ENCODE data around the gene EBF3.

Gene EBF3

DNA sequence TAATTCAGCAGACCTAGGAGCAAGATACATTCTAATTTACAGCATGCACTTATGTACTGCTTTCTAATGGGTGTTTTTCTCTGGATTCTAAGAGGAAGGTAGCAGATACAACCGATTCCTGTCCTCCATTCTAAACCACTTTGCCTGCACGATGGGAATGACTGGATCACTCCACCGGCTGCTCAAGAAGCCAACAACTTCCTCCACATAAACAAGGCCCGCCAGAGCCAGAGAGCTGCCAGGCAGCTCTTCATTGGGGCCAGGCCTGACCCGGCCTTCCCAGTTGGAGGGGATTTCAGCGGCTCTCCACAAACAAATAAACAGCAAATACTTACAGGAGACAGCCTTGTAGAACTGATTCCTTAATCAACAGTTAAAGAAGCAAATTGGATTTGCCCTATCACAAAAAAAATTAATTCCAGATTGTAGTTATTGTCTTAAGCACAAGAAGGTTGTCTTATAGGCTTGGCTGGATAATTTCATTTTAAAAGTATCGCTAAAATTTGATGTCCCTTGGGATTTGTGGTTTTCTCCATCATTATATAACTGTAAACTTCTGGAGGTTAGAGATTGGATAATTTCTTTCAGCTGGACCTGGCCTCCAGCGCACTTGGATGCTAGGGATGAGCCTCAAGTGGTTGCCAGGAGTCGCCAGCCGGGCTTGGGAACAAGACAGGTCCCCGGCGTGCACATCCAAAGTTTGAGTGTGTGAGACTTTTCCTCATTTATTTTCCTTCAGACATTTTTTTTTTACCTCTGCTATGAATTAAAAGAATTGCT, 20.9 kb downstream of the EBF3 start:
- DNase-seq: no peak

DNA sequence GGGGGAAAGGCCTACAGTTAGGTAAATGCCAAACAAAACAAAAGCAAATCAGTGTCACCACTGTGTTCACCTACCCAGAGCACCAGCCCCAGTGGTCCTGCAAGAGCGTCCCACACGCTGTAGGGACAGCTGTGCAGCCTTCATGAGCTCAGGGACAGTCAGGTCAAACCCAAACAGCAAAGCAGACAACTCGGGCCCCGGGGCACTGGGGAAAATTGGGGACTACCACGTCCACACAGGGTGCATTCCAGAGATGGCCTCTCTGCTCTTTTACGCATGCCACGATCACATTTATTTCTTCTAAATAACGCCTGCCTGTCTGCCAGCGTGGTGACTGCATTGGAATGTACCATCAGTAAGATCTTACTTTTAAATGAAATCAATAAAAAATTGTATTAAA, 21.7 kb downstream of the EBF3 start:
- DNase-seq: no peak

DNA sequence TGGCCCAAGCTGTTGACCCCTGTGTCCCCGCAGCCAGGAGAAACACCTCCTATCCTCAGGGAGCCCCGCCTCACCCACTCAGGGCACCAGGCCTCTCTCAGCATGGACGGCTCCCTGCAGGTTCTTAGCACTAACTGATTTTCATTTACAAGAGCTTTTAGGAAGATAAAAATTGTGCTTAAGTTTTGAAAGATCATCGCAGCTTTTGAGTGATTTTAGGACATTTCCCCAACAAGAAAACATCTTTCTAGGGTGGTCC, 22.1 kb downstream of the EBF3 start:
- DNase-seq: no peak

DNA sequence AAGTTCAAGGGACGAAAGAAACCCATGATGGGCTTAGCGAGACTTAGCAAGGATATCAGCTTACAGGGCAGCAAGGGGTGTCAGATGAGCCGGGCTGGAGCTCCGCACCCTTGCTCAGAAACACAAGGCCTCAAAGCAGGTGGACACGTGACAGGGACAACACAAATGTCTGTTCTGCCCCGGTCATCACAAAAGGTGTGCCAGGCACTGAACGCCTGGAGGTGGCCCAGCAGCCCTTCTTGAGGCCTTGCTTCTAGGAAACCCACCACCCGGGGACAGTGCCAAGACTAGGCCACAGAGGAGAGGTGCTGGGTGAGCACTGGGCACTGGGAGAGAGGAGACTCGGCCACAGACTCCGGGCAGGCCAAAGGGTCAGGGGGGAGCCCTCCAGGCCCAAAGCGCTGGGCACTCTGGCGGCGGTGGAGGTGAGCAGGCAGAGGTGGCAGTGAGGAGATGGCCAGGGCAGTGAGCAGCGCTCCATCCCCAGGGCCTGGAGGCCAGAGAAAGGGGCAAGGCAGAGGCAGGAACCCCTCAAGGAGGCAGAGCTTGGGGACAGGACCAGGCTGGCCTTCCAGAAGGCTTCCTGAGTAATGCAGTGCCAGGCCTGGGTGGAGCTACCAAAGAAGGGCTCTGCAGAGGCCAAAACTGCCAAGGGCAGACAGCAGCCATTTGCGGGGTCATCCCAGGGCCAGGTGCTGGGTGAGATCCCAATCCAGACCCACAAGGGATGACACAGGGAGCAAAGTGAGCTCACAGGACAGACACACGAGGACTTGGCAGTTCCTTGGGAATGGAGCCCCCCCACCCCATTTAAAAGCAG, 22.7 kb downstream of the EBF3 start:
- no peak for DNase-seq

DNA sequence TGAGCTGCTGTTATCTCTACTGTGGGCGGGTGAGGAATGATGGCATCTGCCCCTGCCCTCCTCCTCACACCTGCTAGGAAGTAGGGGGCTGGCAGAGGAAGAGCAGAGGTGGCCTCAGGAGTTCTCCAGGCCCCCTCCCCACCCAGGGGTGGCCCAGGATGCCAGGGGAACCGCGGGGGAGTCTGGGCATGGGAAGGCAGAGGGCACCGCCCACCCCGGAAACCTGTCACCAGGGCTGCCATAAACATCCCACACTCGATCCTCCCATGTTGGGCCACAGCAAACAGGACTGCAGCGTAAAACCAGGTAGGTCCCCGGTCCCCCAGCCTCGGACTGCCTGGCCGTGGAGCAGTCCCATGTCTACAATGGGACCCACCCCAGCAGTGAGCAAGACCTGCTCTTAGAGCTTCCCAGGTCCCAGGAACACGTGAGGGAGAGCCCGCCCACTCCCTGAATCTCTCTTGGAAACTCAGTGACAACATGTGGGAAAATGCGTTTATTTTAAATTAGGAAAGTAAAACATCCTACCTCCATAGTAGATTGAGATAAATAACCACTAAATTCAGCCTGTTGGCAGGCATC, 23.4 kb downstream of the EBF3 start:
- DNase-seq: no peak

DNA sequence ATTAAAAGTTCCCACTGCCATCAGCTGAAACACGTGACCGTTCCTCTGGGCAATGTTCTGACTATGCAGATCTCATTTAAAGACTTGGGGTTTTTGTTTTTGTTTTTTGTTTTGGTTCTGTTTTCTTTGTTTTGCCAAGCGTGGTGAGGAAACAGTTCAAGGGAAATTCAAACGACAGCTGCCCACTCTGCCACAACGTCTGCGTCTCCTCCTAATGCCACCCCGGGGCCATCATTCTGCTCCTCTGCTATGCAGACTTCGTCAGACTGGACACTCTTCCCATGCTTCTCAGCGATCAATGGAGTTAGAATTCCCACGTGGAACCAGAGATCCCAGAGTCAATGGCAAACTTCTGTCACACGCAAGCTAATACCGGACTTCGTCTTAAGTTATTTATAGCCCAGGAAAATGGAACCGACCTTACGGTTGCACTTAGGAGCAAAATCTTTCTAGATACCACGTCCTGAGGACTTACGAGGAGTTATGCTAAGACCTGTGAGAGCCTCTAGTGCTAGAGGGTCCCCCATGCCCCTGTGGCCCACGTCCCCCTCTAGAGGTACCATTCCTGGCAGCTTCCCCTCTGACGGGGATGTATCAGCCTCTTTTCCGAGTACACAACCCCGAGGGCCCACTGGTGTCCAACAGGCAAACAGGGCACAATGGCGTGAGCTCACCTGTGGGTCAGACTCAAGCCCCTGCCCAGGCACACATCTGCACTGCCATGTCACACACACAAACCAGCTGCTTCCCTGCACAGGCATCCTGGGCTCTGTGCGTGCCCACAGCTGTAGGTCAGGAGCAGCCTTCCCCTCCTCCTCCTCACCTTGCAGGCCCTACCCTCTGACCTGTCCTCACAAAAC, 24.4 kb downstream of the EBF3 start:
- no peak for DNase-seq

DNA sequence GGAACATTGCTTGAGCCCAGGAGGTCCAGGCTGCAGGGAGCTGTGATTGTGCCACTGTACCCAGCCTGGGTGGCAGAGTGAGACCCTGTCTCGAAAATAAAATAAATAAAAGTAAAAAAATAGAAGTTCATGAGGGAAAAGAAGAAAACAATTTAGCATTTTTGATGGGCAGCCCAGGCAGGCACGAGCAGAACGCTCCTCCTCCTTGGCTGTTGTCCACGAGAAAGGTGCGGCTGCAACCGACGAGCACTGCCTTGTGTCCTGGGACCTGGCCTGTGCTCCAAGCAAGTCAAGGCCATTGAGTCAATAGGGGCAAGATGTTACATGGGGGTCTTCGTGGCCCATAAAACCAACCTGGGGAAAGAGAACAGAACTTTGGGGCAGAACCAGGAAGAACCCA, 25.6 kb downstream of the EBF3 start:
- DNase-seq: no peak

DNA sequence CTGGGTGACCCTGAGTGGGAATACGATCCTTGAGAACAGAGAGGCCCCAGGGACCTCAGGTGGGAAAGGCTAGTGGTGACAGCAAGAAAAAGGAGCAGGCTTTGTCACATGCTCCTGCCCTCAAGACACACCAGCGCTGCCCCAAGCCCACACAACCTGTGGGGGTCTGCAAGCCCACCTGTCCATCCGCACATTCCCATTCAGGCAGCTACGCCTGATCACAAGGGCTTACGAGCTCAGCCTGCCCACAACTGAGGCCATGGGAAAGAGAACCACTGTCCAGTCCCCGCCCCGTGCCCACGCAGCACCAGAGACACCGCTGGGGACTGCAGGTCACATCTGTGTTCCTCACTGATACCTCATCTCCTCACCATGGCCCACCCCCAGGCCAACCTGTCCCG, 26.7 kb downstream of the EBF3 start:
- DNase-seq: no peak

DNA sequence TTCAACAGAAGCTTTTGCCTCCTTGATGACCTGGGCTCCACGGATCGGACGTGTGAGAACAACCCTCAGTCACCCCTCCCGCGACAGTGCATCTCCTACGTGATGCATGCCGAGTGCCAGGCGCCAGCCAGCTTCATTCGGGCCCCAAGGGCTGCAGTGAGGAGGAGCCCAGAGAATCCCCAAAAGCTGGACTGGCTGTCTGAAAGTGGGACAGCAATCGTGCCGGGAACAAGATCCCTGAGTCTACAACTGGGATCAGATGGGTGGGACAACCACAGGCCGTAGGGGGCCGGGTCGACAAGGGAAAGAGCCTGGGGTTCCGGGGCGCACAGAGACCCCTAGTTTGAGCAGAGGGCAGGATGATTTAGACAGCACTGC, 27.2 kb downstream of the EBF3 start:
- DNase-seq: no peak

DNA sequence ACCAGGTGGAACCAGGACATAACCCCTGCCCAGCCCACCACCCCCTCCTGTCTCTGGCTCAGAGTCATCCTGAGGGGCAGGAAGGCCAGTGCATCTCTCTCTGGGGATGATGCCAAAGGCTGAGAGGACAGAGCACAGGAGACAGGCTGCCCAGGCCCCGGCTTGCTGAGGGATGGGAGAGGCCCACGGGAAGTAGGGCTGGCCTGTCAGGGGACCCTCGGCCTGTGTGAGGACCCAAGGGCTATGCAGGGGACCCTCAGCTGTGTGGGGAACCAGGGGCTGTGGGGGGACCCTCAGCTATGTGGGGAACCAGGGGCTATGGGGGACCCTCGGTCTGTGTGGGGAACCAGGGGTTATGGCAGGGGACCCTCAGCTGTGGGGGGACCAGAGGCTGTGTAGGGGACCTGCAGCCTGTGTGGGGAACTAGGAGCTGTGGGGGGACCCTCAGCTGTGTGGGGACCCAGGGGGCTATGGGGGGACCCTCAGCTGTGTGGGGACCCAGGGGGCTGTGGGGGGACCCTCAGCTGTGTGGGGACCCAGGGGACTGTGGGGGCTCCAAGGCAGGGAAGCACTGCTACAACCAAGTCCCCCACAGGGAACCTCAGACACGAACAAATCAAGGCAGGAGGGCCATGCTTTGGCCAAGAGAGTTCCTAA, 27.7 kb downstream of the EBF3 start:
- no peak for DNase-seq

DNA sequence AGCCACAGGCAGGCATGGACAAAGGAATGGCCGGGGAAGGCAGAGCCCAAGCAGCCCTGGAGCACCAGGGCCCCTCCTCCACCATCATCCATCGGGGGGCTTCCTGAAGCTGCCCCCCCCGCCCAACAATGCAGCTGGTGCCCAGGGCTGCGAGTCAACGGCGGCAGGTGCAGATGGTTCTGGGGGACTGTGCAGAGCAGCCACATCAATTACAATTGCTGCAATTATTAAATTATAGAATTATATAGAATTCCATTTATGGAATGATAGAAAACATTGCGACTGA, 28.3 kb downstream of the EBF3 start:
- no peak for DNase-seq

DNA sequence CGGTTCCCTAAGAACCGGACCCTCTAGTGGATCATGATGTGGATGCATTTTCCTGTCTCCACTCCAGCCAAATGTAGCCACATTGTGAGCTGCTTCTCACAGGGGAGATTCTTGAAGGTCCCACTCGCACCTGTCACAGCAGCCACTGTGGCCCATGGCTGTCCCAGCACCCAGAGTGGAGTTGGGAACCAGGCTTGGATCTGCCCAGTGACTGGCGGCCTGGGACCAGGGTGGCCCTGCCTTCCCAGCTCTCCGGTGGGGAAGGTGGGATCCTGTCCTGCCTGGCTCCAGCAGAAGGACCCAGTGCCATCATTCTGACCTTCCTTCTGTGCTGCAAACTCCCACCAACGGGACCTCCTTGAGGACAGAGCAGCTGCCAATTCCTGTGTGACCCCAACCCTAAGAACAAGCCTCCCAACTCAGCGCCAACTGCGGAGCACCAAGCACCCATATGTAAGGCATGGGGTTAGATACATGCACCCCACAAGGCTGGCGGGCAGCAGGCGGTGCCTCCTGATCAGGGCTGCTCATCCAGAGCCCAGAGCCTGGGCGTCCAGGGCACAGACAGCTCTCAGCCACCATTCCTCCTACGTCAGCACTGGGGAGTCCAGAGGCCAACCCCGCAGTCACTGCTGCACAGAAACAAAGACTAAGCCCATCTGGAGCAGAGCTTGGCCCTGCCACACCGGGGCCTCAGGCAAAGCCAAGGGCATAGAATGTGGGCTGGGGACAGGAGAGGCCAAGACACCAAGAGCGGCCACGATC, 28.8 kb downstream of the EBF3 start:
- DNase-seq: no peak

DNA sequence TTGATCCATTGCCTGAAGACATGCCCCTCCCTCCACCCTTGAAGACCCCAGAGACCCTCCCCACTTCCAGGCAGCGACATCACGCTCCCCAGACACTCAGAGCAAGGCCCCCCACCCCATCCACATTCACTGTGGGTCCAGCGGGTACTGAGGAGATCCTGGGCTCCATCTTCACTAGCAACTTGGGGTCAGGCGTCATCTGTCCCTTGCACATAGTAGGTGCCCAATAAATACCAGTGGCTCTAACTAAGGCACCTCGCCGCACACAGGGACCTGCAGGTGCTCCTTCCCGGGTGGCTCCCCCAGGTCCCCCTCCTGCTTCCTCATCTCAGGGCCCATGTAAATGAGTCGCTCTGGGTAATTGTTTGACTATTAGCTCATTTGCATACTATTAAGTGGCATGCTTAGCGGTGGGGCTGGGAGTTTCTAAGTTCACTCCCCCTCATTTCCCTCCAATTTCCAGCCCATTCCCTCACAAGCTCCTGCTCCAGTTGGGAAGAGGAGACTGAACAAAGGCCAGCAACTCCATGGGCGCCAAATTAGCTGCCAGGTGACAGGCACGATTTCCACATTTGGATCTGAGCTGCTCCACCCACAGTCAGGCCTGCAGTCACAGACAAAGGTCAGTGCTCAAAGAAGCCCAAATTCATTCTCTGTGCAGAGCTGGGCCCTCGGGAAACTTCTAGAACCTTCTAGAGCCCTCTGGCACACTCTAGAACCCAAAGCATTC, 29.7 kb downstream of the EBF3 start:
- no peak for DNase-seq

DNA sequence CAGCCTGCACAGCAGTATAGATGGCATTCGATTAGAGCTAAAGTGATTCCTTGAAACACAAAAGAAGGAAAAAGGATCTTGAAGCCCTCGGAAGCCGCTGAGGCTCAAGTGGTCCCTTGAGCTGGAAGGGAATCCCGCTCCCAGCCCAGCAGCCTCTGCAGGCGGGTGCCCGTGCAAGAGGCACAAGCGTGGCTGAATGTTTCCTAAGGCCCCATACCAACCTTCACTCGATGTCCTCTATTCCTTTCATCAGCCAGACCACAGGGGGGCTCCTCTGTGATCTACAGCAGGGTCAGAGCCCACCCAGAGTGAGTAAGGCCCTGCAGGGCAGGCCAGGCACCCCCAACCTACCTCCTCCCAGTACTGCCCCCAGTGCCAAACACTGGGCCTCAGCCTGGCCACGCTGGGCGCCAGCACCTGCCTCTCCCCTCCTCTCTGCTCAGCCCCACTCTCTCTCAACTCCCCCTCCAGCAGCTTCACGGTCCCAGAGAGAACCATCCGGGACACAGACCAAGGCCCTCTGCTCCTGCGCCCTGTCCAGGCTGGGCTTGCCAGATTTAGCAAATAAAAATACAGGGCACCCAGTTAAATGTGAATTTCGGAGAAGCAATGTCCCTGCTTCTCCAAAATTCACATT, 30.5 kb downstream of the EBF3 start:
- no peak for DNase-seq

DNA sequence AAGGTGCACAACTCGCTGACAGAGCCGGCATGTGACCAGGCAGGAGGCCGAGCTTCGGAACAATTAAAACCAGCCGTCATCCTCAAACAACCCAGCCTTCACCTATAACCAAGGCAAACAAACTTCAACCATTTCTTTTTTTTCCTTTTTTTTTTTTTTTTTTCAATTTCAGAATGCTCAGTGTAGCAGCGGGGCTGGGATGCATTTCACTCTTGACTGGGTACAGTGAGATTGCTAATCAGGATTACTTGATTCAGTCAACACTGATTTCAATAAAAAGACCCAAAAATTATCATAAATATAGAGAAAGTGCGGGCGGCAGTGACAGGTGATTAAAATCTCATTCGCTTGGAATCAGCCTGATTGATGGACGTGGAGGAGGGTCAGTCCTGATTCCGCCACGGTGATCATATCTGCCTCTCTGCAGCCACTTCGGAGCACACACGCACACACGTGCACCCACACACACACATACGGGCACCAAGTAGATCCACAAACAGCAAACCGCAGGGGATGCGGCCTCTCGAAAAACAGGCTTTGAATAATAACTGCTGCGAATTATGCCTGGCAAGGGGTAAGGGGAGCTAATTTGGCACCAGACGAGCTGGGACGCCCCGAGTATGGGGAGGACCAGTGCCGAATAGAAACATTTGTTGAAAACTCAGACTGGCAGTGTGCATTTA, 31.2 kb downstream of the EBF3 start:
- no peak for DNase-seq

DNA sequence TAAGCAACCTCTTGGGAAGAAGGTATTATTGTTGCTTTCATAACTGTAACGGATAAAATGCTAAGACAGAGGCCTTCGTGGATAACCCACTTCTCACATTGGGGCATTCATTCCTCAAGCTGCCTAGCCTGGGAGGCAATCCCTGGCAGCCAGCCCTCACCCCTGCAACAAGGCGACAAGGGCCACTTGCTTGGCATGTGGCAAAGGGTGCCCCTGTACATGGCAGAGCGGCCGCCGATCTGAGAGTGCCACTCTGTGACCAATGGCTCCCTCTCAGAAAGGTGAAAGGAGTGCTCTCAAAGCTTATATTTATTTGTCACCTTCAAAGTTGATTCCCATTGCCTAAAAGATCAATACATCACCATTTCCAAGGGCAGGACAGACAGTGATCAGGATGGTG, 31.9 kb downstream of the EBF3 start:
- DNase-seq: no peak

DNA sequence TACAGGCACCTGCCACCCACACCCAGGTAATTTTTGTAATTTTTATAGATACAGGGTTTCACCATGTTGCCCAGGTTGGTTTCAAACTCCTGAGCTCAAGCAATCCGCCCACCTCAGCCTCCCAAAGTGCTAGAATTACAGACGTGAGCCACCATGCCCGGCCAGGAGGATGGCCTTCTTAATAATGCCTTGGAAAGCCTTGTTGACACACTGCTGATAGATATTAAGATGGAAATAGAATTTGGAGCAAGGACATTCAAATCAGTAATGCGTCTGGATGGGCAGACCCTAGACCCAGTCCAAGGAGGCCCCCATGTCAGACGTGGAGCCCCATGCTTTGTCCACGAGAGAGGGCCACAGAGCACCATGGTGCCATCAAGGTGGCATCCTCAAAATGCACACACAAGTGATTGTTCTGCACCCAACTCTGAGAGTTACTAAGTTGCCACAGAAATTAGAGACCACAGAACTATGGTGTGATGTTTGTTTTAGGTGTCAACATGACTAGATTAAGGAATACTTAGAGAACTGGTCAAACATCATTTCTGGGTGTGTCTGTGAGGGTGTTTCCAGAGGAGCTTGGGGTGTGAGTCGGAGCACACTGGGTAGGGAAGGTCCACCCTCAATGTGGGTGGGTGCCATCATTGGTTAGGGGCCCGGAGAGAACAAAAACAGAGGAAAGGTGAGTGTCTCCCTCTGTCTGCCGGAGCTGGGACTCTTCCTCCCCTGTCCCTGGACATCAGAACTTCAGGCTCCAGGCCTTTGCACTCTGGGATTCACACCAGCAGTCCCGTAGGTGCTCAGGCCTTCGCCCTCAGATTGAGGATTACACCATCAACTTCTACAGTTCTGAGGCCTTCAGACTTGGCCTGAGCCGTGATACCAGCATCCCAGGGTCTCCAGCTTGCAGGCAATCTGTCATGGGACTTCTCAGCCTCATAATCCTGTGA, 34.5 kb downstream of the EBF3 start:
- DNase-seq: no peak

DNA sequence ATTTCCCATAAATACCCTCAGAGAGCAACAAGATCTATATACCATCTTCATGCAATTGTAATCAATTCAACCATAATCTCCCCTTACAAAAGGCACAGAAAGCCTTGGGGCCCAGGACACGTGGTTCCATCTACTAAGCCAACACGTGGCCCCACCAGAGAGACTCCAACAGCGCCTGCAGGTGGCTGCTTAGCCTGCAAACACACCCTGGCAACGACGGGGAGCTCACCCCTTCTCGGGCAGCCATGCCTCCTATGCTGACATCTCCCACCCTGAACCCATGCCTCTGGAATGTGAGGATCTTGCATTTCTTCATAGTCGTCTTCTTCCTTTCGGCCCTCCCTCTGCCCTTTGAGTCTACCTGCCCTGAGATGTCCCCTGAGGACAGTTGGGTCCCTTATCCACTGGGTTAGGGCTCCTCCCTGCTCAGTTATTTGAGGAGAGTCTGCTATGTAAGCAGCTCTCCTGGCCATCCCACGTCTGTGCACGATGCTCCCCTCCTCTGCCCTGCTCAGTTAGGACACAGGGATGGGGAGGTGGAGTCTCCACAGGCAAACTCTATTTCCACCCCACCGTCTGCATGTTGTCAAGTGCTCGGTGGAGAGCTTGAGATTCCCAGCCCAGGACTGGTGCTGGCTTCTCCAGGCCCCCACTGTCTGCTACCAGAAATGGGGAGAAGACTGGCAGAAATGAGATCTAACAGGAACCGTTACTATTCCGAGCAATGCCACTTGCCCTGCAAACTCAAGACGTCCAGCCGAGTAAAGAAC, 36.5 kb downstream of the EBF3 start:
- DNase-seq: no peak
